Measurements from ENCODE around the gene MAN1C1. TPM values are rescaled to one million over a fixed set of nuclear protein-coding genes. Genes with fewer than 3 reads are reported as not detected.

The MAN1C1 gene
- total RNA-seq, 1 experiment from 2014 or later = 0.11 TPM

- H2AFZ ChIP-seq (ENCODE audit: low read length) = no peak overlapping the region
- DNase-seq (no peak), ATAC-seq (no peak)
- H3K4me2 ChIP-seq (ENCODE audit: low read length) = no peak overlapping the region
- no peaks in the 10 kb centered on the region for H3F3A ChIP-seq (ENCODE audit: low read length, unreplicated experiment)
- H3K9me2 ChIP-seq (replicated peaks; ENCODE audit: low read length) = no peaks in the 10 kb centered on the region
- CTCF ChIA-PET = interaction anchor here (0.6 kb wide), 1 partner anchor 199 kb away, joined by 6 read pairs; no protein-coding TSS in a partner anchor
- TF ChIP-seq CTCF (conservative IDR thresholded peaks at IDR 0.05; ENCODE audit: low read depth, low read length) (no peak), EZH2phosphoT487 (IDR thresholded peaks at IDR 0.05; ENCODE audit: borderline replicate concordance, low read length) (no peak), EZH2 (IDR thresholded peaks at IDR 0.05; ENCODE audit: low read length, unreplicated experiment) (no peak)
- no peaks in the 10 kb centered on the region for H3K9me3 ChIP-seq (ENCODE audit: low read length)
- H3K36me3 ChIP-seq (ENCODE audit: low read depth, low read length) = no peaks in the 10 kb centered on the region; the same call in 1 of the 2 replicates
- no peak overlapping the region for H3K27ac ChIP-seq (ENCODE audit: low read length)
- no peaks in the 10 kb centered on the region for H3K27me3 ChIP-seq (ENCODE audit: low read length)
- no peak overlapping the region for H3K4me3 ChIP-seq (ENCODE audit: low read length)
- 0 out of 2 replicates have a peak, but pooled peaks cover 2% of the 10 kb centered on the region for H3K4me1 ChIP-seq (ENCODE audit: insufficient read depth, low read length)
- no TSS peak for BruUV-seq (replicated peaks)
- no peak overlapping the region for H3K9ac ChIP-seq (ENCODE audit: low read length)
- no peaks in the 10 kb centered on the region for H3K79me2 ChIP-seq (ENCODE audit: low read length)
- H4K20me1 ChIP-seq (ENCODE audit: low read length) = no peaks in the 10 kb centered on the region
- intact Hi-C loops (cut with micrococcal nuclease) = no loop called here
- POLR2A ChIA-PET (ENCODE audit: unreplicated experiment) = no interaction called here
Observed at GRCh38 chr1:25807480-25808390, 191.1 kb downstream of the MAN1C1 start.

GRCh38 chr1:25808481-25809244 lies 192.1 kb downstream of the MAN1C1 start:
- no peaks in the 10 kb centered on the region for H3K79me2 ChIP-seq (ENCODE audit: low read length)
- intact Hi-C loops (cut with micrococcal nuclease) = no loop called here
- H3K4me1 ChIP-seq (ENCODE audit: insufficient read depth, low read length) = 0 out of 2 replicates have a peak, but pooled peaks cover 2% of the 10 kb centered on the region
- no peaks in the 10 kb centered on the region for H3K9me2 ChIP-seq (replicated peaks; ENCODE audit: low read length)
- no TSS peak for BruUV-seq (replicated peaks)
- no peak overlapping the region for H2AFZ ChIP-seq (ENCODE audit: low read length)
- no peak overlapping the region for H3K4me3 ChIP-seq (ENCODE audit: low read length)
- no peaks in the 10 kb centered on the region for H3K27me3 ChIP-seq (ENCODE audit: low read length)
- no peaks in the 10 kb centered on the region for H4K20me1 ChIP-seq (ENCODE audit: low read length)
- POLR2A ChIA-PET (ENCODE audit: unreplicated experiment) = no interaction called here
- CTCF ChIA-PET = interaction anchor here (0.6 kb wide), 1 partner anchor 200 kb away, joined by 6 read pairs; no protein-coding TSS in a partner anchor
- H3K36me3 ChIP-seq (ENCODE audit: low read depth, low read length) = no peaks in the 10 kb centered on the region; the same call in 1 of the 2 replicates
- no peak for ATAC-seq
- H3K9me3 ChIP-seq (ENCODE audit: low read length) = no peaks in the 10 kb centered on the region
- no peak overlapping the region for H3K4me2 ChIP-seq (ENCODE audit: low read length)
- no peaks in the 10 kb centered on the region for H3F3A ChIP-seq (ENCODE audit: low read length, unreplicated experiment)
- no peak for DNase-seq
- no peak for TF ChIP-seq EZH2 (IDR thresholded peaks at IDR 0.05; ENCODE audit: low read length, unreplicated experiment)
- TF ChIP-seq EZH2phosphoT487 (IDR thresholded peaks at IDR 0.05; ENCODE audit: borderline replicate concordance, low read length) = no peak
- no peak for TF ChIP-seq CTCF (conservative IDR thresholded peaks at IDR 0.05; ENCODE audit: low read depth, low read length)
- no peak overlapping the region for H3K27ac ChIP-seq (ENCODE audit: low read length)
- no peak overlapping the region for H3K9ac ChIP-seq (ENCODE audit: low read length)
